Measurements from ENCODE around the gene MGAT5.
"Not testable (repeated sequence)": the region's sequence is repeated elsewhere in the genome, so short reads cannot be mapped to it uniquely, and the experiment has no call there.

MGAT5 gene

GRCh38 chr2:134454931-134455330 is 201.1 kb downstream of the MGAT5 start:
- no peak for DNase-seq

GRCh38 chr2:134455426-134455825 is 201.6 kb downstream of the MGAT5 start:
- DNase-seq = no peak

- DNase-seq = no peak
These were observed 203.5 kb downstream of the MGAT5 start for GRCh38 chr2:134457353-134457752.

- DNase-seq = no peak
These were observed 204.0 kb downstream of the MGAT5 start for GRCh38 chr2:134457765-134458472.

GRCh38 chr2:134458473-134458853 is 204.6 kb downstream of the MGAT5 start:
- no peak for DNase-seq

- no peak for DNase-seq
These were observed 205.1 kb downstream of the MGAT5 start for GRCh38 chr2:134458950-134459349.

- DNase-seq = no peak
These were observed 206.0 kb downstream of the MGAT5 start for GRCh38 chr2:134459706-134460406.

GRCh38 chr2:134460583-134460998 is 206.7 kb downstream of the MGAT5 start:
- peak; percentile 83 to 89 for DNase-seq

GRCh38 chr2:134461511-134461910 is 207.6 kb downstream of the MGAT5 start:
- no peak for DNase-seq

GRCh38 chr2:134462275-134462674 is 208.4 kb downstream of the MGAT5 start:
- no peak for DNase-seq

GRCh38 chr2:134462791-134463698 is 209.2 kb downstream of the MGAT5 start:
- DNase-seq = no peak

GRCh38 chr2:134463699-134464022 is 209.8 kb downstream of the MGAT5 start:
- DNase-seq = no peak

- no peak for DNase-seq
These were observed 211.6 kb downstream of the MGAT5 start for GRCh38 chr2:134465228-134466105.

GRCh38 chr2:134466141-134466540 is 212.3 kb downstream of the MGAT5 start:
- DNase-seq = peak; percentile 44 to 71

- no peak for DNase-seq
These were observed 214.3 kb downstream of the MGAT5 start for GRCh38 chr2:134468164-134468563.

GRCh38 chr2:134468776-134469175 is 214.9 kb downstream of the MGAT5 start:
- DNase-seq = no peak

GRCh38 chr2:134469516-134470115 is 215.7 kb downstream of the MGAT5 start:
- DNase-seq = no peak

- DNase-seq = no peak
These were observed 216.8 kb downstream of the MGAT5 start for GRCh38 chr2:134470561-134471168.

- DNase-seq = not testable (repeated sequence)
These were observed 223.1 kb downstream of the MGAT5 start for GRCh38 chr2:134476982-134477381.

GRCh38 chr2:134479696-134480330 is 225.9 kb downstream of the MGAT5 start:
- DNase-seq = no peak

- no peak for DNase-seq
These were observed 228.4 kb downstream of the MGAT5 start for GRCh38 chr2:134482131-134482723.
